SKM-1 treated with dmso at 0.1 percent for 144 hours (cell line): ENCODE measurements around the gene ARMH2.

Experiments used
- DNase-seq: peaks from one replicate; lab custom pipeline; 2025; ENCODE audit not compliant: unreplicated experiment; lab: John Stamatoyannopoulos, UW

ARMH2 gene

GRCh38 chr6:24798740-24799540 is at the start of gene ARMH2:
ARMH2 (minus strand) TSS chr6:24798917; CDS start chr6:24798857, 60 bp downstream.
- DNase-seq: no peak

GRCh38 chr6:24848461-24848860 is 49.7 kb upstream of the ARMH2 start:
- DNase-seq: no peak

DNA sequence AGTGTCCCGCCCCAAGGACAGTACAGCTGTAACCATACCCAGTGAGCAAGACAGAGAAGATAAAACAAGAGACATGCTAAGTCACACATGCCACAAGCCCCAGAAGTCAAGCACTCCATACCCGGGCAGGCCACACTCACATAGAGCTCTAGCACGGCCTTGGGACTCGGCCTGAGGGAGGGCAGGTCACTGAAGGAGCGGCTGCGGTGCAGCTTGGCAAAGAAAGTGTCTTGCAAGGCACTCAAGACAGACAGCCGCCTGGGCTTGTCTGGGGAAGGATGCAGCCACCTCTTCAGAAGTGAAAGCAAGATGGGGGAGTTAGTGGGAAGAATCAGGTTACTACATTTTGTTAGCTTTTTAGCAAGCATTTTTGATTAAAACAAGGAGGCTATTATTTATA is 48.7 kb upstream of the ARMH2 start:
- DNase-seq: no peak

DNA sequence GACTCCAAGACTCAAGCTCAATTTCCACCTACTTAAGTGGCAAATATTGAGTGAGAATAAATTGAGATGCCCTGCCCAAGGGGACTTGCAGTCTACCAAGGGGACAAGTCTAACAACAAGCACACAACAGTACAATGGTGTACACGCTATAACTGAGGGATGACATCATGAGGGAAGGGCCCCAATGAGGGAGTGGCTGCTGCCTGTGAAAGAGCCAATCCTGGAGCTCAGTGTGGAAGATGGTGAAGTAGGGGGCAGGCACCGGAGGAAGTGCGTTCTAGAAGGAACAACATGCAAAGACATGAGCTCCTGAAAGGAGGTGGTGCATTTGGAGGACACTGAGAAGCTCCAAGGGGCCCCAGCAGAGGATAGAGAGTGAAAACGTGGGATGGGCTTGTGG is 46.9 kb upstream of the ARMH2 start:
- DNase-seq: no peak

- no peak for DNase-seq
These were observed 46.2 kb upstream of the ARMH2 start for GRCh38 chr6:24844903-24845302.

DNA sequence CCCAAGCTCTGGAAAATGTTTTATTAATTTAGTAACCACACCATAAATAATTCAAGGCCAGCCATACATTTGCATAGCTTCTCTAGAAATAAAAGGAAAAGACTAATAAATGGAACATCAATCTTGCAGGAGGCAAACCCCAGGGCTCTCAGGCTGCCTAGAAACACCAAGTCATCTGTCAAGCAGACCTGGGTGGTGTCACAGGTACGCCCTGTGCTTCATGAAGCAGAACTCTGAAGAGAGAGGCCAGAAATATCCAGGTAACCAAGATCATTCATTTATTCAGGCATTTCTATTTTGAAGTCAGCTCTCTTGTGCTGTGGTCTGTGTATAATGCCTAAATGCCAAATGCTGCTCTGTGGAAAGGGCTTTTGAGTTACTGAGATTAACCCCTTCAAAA is 45.3 kb upstream of the ARMH2 start:
- no peak for DNase-seq

GRCh38 chr6:24840187-24840586 is 41.5 kb upstream of the ARMH2 start:
- DNase-seq: no peak

DNA sequence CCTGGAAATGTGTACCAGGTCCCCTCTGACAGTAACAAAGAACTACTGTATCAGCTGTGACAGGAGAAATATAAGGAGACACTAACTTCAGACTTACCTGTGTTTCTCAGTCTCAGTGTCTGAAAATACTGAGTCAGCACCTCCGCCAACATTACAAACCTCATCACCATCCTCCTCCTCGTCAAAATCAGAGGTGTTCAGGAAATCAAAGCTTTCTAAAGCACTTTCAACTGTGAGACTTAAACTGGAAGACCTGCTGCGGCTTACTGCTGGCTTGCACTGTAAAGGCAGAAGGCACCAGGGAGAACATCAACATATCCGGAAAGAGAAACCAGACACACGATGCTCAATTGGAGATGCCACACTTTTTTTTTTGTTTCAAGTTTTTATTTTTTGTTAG is 40.3 kb upstream of the ARMH2 start:
- no peak for DNase-seq

DNA sequence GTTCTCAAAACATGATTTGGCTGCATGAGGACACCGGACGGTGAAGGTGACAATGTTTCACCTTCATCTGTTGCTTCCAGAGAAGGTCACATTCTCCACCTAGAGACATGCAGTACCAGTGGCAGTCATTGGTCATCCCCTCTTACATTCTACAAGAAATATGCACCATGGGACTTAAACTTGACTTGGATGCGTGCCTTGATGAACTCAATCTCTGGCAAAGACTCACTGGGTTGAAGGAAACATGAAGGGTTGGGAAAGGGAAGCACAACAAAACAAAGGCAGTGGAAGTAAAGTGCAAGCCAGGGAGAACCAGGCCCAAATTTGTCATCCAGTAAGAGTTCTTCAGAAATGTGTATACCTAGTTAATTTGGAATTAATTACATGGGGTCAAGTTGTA is 39.4 kb upstream of the ARMH2 start:
- DNase-seq: no peak

- DNase-seq: no peak
These were observed 37.4 kb upstream of the ARMH2 start for GRCh38 chr6:24836109-24836508.

DNA sequence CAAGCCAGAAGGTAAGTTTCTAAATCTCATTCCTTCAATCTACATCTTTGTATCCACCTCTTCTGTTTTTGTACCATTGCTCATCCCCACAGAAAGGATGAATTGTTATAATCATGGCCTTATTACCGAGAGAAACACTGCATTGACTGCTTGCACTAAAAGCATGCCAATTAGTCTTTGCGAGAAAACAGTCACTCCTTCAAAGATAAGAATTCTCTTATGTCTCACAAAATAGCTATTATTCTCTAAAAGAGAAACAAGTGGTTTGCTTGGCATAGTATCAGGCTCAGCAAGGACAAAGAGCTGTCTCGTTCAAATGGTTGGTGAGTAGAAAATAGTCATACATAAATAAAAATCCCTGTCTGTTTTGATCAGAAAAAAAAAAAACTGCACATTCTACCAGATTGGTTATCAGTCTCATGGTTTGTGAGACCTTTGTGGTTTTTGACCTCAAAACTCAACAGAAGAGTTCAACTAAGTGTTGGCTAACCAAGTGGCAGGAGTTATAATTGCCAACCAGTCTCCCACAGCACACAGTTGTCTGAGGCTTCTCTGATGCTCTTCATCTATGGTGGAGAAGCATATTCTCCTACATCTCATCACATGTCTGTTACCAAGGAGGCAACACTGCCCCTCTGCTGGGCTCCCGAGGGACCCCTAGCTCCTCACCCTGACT is 35.1 kb upstream of the ARMH2 start:
- no peak for DNase-seq

- DNase-seq: no peak
These were observed 34.1 kb upstream of the ARMH2 start for GRCh38 chr6:24832794-24833193.

DNA sequence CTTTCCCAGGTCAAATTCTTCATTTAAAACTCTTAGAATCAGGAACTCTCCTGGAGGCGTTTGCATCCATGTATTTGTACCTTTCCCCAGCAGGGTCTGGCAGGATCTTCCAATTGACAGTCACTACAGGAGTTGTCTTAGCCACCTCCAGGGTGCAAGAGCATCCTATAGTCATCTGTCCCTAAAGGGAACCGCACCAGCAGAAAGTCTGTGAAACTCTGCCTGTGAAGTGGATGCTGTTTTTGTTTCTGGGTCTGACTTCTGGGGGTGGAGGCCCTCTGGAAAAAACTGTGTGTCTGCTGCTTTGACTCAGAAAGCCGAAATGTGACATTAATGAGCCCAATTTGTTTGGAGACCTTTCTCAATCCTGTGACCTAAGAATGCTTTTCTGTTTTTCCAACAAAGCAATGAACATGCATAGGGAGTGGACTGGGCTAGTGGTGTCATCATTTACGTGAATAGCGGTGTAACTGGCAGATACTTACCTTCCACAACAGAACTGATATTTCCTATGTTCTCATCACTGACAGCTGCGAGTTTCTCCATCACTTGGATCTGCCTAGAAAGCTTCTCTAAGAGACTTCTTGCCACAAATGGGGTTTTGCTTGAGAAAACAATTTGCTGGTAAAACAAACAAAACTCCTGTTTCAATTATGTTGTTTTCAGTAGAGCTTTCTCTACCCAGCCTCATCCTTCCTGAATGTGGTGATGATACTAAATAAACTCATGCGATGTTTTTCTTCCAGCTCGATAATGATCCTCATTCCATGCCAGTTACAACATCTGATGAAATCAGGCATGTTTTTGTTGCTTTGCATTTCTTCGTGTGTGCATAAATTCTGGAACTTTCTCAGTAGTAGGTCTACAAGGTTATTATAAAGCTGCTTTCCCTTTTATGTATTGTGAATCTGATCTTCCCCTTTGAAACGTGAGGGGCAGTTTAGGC is 33.3 kb upstream of the ARMH2 start:
- no peak for DNase-seq

DNA sequence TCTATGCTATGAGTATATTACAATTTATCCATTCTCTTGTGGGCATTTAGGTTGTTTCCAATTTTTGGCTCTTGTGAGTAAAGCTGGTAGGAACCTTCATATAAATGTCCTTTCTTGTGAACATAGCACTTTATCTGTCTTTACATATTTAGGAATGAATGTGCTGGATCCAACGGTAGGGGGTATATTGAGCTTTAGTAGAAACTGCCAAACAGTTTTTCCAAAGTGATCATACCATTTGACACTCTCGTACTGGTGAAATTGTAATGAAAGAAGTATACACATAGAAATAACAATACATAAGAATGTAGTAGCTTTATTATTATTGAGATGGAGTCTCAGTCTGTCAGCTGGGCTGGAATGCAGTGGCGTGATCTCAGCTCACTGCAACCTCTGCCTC is 30.9 kb upstream of the ARMH2 start:
- DNase-seq: no peak

DNA sequence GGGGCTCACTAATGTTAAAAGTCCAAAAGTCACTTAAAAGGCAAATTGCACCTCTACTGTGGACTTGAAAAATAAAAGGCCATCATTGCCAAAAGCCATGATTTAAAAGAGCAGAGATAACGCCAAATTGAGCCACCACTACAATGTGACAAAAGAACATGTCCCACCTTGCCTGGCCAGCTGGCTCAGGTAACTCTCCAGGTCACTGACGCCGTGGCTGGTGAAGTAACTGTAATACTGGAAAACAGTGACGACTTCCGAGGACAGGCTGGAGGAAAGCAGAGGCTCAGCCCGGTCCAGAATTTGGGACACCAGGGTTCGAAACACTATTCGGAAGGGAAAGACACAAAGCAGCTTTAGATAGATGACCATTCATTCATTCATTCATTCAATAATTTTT is 29.3 kb upstream of the ARMH2 start:
- no peak for DNase-seq

GRCh38 chr6:24827162-24827561 is 28.4 kb upstream of the ARMH2 start:
- DNase-seq: no peak

GRCh38 chr6:24825130-24825630 is 26.5 kb upstream of the ARMH2 start:
- no peak for DNase-seq

DNA sequence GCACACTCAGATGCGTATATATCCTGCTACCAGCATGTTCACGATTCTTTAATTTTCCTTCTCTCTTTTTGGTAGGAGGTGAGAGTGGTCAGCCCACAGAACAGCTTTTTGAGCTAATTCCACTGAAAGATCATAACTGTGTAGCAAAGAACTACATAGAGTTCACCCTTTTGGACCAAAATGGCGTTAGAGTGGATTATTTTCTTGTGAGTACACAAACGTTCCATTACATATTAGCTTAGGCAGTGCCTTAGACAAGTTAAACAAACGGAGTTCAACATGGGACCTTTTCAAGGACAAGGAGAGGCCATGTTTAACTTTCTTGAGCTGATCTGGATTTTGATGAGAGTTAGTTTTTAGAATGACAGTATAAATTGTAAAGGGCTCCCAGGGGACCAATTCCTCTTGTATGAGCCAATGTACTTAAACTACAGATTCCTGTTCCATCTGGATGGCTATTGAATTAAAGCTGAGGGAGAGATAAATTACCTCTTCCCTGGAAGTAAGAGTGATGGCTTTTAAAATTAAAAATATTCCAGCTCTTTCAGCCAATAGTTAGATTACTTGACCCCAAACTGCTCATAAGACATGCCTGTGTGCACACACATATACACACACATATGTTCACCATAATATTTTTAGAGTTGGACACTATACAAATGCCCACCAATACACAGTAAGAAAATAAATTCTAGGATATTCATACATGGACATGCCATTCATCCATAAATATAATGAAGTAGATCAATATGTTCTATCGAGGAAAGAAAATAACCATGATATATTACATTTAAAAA is 25.6 kb upstream of the ARMH2 start:
- no peak for DNase-seq

GRCh38 chr6:24823185-24823584 is 24.5 kb upstream of the ARMH2 start:
- no peak for DNase-seq

DNA sequence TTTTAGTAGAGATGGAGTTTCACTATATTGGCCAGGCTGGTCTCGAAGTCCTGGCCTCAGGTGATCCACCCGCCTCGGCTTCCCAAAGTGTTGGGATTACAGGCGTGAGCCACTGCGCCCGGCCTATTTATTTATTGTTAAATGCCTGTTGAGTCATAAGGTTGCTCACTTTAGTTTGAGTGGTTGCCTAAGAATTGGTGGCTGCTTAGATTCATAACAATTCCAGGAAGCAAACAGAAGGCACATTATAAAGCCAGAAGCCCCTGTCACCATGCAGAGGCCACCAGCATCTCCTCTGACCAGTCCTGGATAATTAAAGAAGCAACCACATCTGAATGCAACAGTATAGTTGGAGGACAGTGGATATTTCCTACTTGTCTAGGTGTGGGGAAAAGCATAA is 24.0 kb upstream of the ARMH2 start:
- no peak for DNase-seq
